GM18907 (cell line): Measurements from ENCODE around the gene SPATS1.
"Not testable (repeated sequence)": the region's sequence is repeated elsewhere in the genome, so short reads cannot be mapped to it uniquely, and the experiment has no call there.

Experiments used
- ATAC-seq: cut with Tn5 transposase; IDR thresholded peaks from one replicate; pipeline ENCODE4 v1.9.1; 2021; ENCODE audit warnings: mild to moderate bottlenecking, moderate library complexity; ENCODE audit not compliant: unreplicated experiment

Gene SPATS1

DNA sequence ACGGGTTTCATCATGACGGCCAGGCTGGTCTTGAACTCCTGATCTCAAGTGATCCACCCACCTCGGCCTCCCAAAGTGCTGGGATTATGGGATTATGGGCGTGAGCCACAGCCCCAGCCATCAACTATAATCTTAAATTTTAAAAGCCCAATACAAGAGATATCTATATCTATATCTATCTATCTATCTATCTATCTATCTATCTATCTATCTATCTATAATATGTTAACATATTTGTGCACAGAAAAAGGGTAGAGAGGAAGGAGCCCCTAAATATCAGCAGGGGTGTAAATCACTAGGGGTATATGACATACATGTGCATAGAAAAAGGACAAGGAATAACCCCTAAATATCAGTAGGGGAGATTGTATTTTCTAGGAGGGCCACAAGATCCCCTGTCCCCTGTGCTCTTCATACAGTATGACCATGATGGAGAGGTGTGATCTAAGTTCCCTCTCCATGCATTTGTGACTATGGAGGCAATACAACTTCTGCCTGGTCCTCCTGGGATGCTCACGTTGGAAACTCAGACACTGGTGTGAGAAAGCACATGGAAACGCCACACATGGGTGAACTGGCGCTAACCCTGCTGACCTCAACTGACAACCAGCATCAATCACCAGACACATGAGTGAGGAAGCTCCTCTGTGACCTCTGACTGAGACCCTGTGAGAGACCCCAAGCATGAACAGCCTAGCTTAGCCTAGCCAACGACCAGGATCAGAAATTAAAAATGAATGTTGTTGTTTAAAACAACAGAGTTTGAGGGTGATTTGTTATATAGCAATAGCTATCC, 1.2 kb upstream of the SPATS1 start:
- no peak for ATAC-seq

DNA sequence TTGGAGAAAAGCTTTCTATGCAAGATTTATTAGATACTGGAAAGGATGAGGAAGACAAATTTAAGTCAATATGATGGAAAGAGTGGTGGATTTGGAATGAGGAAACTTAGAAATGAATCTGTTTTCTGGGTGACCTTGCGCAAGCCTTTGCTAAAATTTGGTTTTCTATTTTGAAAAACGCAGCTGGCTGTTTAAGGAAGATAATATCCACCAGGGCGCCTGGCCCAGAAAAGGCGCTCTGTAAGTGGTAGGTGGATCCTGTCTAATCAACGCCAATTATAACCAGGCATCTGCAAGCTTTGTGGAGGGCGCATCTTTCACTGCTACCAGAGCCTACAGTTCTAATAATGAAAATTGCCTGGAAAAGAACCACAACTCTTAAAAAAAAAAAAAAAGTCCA, 398 bp upstream of the SPATS1 start:
- no peak for ATAC-seq

DNA sequence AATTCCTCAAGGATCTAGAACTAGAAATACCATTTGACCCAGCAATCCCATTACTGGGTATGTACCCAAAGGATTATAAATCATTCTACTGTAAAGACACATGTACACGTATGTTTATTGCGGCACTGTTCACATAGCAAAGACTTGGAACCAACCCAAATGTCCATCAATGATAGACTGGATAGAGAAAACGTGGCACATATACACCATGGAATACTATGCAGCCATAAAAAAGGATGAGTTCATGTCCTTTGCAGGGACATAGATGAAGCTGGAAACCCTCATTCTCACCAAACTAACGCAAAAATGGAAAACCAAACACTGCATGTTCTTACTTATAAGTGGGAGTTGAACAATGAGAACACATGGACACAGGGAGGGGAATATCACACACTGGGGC, 4.4 kb downstream of the SPATS1 start:
- ATAC-seq, result not testable (repeated sequence)

GRCh38 chr6:44349904-44350649, 7.6 kb downstream of the SPATS1 start:
- no peak for ATAC-seq

GRCh38 chr6:44350650-44350994, 8.2 kb downstream of the SPATS1 start:
- ATAC-seq, result not testable (repeated sequence)

GRCh38 chr6:44352259-44352658, 9.8 kb downstream of the SPATS1 start:
- no peak for ATAC-seq

GRCh38 chr6:44353336-44353735, 10.9 kb downstream of the SPATS1 start:
- ATAC-seq, result no peak

- no peak for ATAC-seq
Observed at GRCh38 chr6:44355640-44356039, 13.2 kb downstream of the SPATS1 start.

GRCh38 chr6:44356487-44356886, 14.0 kb downstream of the SPATS1 start:
- no peak for ATAC-seq

DNA sequence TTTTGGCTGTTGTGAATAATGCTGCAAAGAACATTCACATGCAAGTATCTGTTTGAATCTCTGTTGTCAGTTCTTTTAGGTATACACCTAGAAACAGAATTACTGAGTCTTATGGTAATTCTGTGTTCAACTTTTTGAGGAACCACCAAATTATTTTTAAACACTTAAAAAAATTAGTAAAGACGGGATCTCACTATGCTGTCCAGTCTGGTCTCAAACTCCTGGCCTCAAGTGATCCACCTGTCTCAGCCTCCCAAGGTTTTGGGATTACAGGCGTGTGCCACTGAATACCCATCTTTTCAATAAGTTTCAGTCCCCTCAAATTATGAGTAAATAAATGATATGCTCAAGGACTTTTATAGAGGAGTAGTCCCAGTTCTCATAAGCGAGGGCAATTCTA, 17.5 kb downstream of the SPATS1 start:
- ATAC-seq, result no peak

DNA sequence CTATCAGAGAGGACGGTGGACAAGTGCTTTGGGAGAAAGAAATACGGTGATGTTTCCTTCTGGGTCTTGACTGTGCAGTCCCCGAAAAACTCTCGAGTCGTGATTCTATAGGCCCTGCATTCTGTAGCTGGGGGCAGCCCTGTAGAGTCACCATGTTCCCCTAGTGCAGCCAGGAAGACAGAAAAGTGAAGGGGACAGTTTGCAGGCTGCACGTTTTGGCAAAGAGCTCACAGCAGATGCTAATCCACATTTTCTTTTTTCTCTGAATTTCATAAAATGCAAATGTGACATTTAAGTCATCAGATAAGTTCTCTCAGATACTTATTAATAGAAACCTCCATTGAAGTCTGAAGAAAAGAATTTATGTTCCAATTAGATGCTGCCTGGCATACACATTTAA, 19.5 kb downstream of the SPATS1 start:
- ATAC-seq, result no peak

GRCh38 chr6:44363377-44363926, 21.0 kb downstream of the SPATS1 start:
- no peak for ATAC-seq

DNA sequence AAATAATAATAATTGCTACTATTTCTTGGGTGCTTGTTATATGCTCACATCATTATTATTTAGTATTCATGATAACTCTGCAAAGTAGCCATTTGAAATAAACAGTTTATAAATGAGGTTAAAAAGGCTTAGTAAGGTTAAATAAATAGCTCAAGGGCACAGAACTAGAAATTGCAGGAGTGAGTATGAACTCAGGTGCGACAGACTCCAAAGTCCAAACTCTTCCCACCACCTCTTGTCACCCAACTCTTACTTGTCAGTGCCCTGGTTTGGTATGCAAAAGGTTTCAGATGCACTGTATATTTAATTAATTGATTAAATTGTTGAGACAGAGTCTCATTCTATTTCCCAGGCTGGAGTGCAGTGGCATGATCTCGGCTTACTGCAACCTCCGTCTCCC, 24.3 kb downstream of the SPATS1 start:
- no peak for ATAC-seq

DNA sequence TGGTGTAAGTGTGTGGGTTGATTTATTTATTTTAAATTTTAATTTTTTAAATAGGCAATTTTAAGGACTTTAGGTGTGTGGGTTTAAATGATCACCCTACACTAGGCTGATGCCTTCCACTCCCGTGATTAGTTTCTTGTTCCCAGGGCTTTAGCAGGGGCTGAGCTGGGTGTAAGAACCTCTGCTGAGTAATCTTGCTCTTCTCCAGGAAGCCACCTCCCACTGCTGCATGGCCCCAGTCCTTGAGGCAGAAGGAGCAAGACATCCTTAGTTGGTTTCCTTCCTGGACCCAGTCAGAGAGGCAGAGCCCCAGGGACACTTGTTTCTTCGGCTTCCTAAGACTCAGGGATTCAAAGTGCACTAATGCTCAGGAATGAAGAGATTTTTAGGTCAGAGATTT, 25.2 kb downstream of the SPATS1 start:
- ATAC-seq, result no peak

- ATAC-seq, result no peak
Observed at GRCh38 chr6:44373051-44373450, 30.6 kb downstream of the SPATS1 start.

- ATAC-seq, result no peak
Observed at GRCh38 chr6:44373787-44374186, 31.3 kb downstream of the SPATS1 start.

- no peak for ATAC-seq
Observed at GRCh38 chr6:44375071-44375470, 32.6 kb downstream of the SPATS1 start.

DNA sequence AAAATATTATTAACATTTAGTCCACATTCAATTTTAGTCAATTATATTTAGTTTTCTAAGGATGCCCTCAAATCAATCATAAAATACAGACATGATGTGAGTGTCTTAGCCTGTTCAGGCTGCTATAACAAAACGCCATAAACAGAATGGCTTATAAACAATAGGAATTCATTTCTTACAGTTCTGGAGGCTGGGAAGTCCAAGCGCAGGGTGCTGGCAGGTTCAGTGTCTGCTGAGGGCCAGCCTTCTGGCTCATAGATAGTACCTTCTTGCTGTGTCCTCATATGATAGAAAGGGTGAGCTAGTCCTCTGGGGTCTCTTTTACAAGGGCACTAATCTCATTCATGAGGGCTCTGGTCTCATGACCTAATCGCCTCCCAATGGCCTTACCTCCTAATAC, 35.0 kb downstream of the SPATS1 start:
- ATAC-seq, result no peak

- no peak for ATAC-seq
Observed at GRCh38 chr6:44377971-44378370, 35.5 kb downstream of the SPATS1 start.

DNA sequence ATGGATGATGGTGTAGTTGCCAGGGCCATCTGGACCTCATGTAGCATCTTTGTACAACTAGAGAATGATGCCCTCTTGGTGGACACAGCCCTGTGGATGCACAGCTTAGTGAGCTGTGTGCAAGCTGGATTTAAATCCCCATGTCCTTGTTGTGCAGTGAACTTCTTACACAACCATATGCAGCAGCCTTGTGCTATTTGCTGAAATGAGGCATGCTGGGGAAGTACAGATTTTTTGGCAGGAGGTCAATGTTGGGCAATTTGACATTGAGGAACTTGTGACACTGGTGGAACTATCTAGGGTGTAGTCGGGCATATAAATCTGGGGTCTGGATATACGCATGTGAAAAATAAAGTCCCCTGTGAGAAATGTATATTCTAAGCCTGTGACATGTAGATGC, 39.3 kb downstream of the SPATS1 start:
- ATAC-seq, result no peak

DNA sequence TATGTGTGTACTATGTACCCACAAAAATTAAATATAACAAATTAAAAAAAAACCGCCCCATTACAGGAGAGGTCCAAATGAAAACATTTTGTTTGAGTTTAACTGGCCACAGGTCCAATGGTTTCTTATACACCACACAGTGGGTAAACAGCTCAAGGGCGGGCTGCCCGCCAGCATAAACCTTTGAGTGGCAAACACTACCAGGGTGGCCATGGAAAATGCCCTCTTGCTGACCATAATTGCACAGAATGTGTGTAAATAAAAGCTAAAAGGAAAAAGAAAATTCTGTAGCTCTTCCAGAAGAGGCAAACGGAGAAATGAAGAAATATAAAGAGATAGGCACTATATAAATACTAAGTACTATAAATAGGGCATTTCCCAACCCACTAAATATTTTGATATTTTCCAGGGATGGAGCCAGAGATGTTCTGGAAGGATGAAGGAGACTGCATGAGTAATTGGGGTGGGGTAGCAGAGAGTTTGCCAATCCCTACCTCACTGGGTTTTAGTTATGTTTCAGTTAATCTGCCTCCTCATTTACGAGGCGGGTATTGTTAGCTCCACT, 44.0 kb downstream of the SPATS1 start:
- no peak for ATAC-seq

- peak; percentile 12 for ATAC-seq
Observed at GRCh38 chr6:44386929-44387345, 44.5 kb downstream of the SPATS1 start.
